NCI-H1417 treated with DMSO at 0.1 percent for 48 hours (cell line): Measurements from ENCODE around the gene KRIT1.

Source experiments
- DNase-seq: peaks from one replicate; lab custom pipeline; 2025; lab: John Stamatoyannopoulos, UW

Gene KRIT1

DNA sequence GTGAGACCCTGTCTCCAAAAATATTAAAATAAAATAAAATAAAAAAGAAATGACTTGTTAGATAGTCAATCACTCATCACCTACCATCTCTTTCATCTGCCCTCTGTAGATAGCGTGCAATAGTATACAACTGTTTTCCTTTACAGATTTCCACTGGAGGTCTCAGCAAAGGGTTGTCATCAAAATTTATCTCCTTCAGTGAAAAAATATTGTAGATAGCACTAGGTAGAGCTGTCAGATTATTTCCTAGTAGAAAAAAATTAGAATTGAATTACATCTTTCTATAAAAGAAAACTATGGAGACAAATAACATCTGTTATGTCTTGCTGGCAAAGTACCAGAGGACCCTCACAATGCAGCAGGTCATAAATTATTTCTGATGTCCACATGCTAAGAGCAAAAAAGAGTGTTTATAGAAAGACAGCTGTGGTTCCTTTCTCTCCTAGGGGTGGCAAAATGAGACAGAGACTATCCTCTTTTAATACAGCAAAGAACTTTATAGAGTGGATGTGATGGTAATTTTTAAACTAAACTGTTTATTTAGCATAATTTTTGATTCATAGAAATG is 95.2 kb downstream of the KRIT1 start:
- no peak for DNase-seq

DNA sequence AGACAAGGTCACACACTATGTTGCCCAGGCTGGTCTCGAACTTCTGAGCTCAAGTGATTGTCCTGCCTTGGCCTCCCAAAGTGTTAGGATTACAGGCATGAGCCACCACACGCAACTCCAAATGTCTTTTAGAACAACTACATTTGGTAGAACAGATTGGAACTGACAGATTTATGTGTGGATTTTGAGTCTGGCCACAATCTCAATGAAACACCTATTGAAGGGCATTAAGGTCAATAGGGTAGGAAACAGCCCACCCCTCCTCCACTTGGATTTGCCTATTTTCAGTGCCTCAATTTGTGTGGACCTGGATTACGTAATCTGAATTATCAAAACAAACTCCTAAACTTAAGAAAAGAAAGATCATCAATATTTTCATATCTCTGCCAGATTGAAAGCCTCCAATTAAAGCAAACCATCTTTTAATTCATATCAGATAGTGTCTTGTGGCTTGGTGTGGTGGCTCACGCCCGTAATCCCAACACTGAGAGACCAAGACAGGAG is 95.9 kb downstream of the KRIT1 start:
- no peak for DNase-seq
